Measurements from ENCODE around the gene APOL4.

DNA sequence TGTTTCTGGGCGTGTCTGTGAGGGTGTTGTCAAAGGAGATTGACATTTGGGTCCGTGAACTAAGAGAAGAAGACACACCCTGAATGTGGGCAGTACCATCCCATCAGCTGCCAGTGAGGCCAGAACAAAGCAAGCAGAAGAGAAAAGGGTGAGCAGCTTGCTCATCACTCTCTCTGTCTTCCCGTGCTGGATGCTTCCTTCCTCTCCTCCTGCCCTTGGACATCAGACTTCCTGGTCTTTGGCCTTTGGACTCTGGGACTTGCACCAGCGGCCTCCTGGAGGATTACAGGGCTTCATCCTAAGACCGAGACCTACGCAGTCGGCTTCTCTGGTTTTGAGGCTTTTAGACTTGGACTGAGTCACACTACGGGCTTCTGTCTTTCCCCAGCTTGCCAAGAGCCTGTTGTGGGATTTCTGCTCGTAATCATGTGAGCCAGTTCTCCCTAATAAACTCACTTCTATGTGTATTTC lies 18.9 kb upstream of the APOL4 start:
- TF ChIP-seq EP300 (IDR thresholded peaks at IDR 0.05) (no peak), POLR2AphosphoS5 (IDR thresholded peaks at IDR 0.05) (no peak)
